Activated T-helper 17 cell treated with anti-CD3 and anti-CD28 coated beads, Interleukin-2, amount 50 U/mL, for 72 hours (primary cell): ENCODE results near the gene C1orf174. TPM values are rescaled to one million over a fixed set of nuclear protein-coding genes. Genes with fewer than 3 reads are reported as not detected.

Experiments
- ATAC-seq: fragments of 150-1000 bp; cut with Tn5 transposase; replicated peaks from 2 replicates; pipeline ENCODE4 v1.10.0; 2021; ENCODE audit warnings: mild to moderate bottlenecking, moderate library complexity
- H3K27ac Mint-ChIP-seq: one replicate; pipeline ENCODE4 v1.8.0; 2022; ENCODE audit warnings: mixed read lengths
- H3K27me3 Mint-ChIP-seq: one replicate; pipeline ENCODE4 v1.8.0; 2022; ENCODE audit warnings: mixed read lengths
- H3K36me3 Mint-ChIP-seq: one replicate; pipeline ENCODE4 v1.8.0; 2022; ENCODE audit warnings: low read depth, mild to moderate bottlenecking, mixed read lengths
- H3K4me1 Mint-ChIP-seq: one replicate; pipeline ENCODE4 v1.8.0; 2022; ENCODE audit warnings: mixed read lengths
- H3K4me3 Mint-ChIP-seq: one replicate; pipeline ENCODE4 v1.8.0; 2022; ENCODE audit warnings: mild to moderate bottlenecking, mixed read lengths
- H3K9me3 Mint-ChIP-seq: one replicate; pipeline ENCODE4 v1.8.0; 2022; ENCODE audit warnings: mixed read lengths
- total RNA-seq, 2 donors: library from RNA; stranded (reverse); gene quantifications; one replicate each; pipeline ENCODE4 v1.2.3, GENCODE V29; 2022

C1orf174 gene
- total RNA-seq, 2 donors from 2014 or later = 25.1 to 33.2 TPM

GRCh38 chr1:3884966-3885365 is 15.1 kb downstream of the C1orf174 start:
- Mint-ChIP-seq H3K9me3 (no peaks in the 10 kb centered on the region), H3K27ac (peak overlapping the region; percentile 35), H3K36me3 (peaks cover 69% of the 10 kb centered on the region), H3K4me3 (no peak overlapping the region), H3K4me1 (peaks cover 8% of the 10 kb centered on the region), H3K27me3 (no peaks in the 10 kb centered on the region)
- ATAC-seq = peak; percentile 23

GRCh38 chr1:3883194-3883925 is 16.7 kb downstream of the C1orf174 start:
- H3K36me3 Mint-ChIP-seq = peaks cover 69% of the 10 kb centered on the region
- no peaks in the 10 kb centered on the region for H3K27me3 Mint-ChIP-seq
- peak overlapping the region; percentile 24 for H3K27ac Mint-ChIP-seq
- peaks cover 4% of the 10 kb centered on the region for H3K9me3 Mint-ChIP-seq
- H3K4me3 Mint-ChIP-seq = peak overlapping the region; percentile 10
- peaks cover 5% of the 10 kb centered on the region for H3K4me1 Mint-ChIP-seq
- ATAC-seq = peak; percentile 65

- no peak overlapping the region for H3K4me3 Mint-ChIP-seq
- H3K27me3 Mint-ChIP-seq = no peaks in the 10 kb centered on the region
- ATAC-seq = no peak
- peaks cover 4% of the 10 kb centered on the region for H3K9me3 Mint-ChIP-seq
- no peak overlapping the region for H3K27ac Mint-ChIP-seq
- H3K36me3 Mint-ChIP-seq = peaks cover 71% of the 10 kb centered on the region
- H3K4me1 Mint-ChIP-seq = peaks cover 5% of the 10 kb centered on the region
Measured at GRCh38 chr1:3881193-3881480, 18.9 kb downstream of the C1orf174 start.

- Mint-ChIP-seq H3K27me3 (no peaks in the 10 kb centered on the region), H3K27ac (no peak overlapping the region), H3K9me3 (peaks cover 4% of the 10 kb centered on the region), H3K36me3 (peaks cover 76% of the 10 kb centered on the region), H3K4me1 (peaks cover 5% of the 10 kb centered on the region), H3K4me3 (no peak overlapping the region)
- ATAC-seq = no peak
Measured at GRCh38 chr1:3880429-3881192, 19.5 kb downstream of the C1orf174 start.

- Mint-ChIP-seq H3K27me3 (no peaks in the 10 kb centered on the region), H3K27ac (no peak overlapping the region), H3K4me3 (no peak overlapping the region), H3K36me3 (peaks cover 76% of the 10 kb centered on the region), H3K9me3 (peaks cover 4% of the 10 kb centered on the region), H3K4me1 (peaks cover 4% of the 10 kb centered on the region)
- no peak for ATAC-seq
Measured at GRCh38 chr1:3879787-3880428, 20.2 kb downstream of the C1orf174 start.

- Mint-ChIP-seq H3K4me1 (no peaks in the 10 kb centered on the region), H3K27ac (no peak overlapping the region), H3K9me3 (peaks cover 4% of the 10 kb centered on the region), H3K27me3 (no peaks in the 10 kb centered on the region), H3K4me3 (no peak overlapping the region), H3K36me3 (peaks cover 71% of the 10 kb centered on the region)
- no peak for ATAC-seq
Measured at GRCh38 chr1:3879099-3879498, 21.0 kb downstream of the C1orf174 start.

GRCh38 chr1:3876716-3877115 is 23.4 kb downstream of the C1orf174 start:
- Mint-ChIP-seq H3K4me1 (no peaks in the 10 kb centered on the region), H3K4me3 (no peak overlapping the region), H3K27ac (no peak overlapping the region), H3K36me3 (peaks cover 76% of the 10 kb centered on the region), H3K9me3 (peaks cover 4% of the 10 kb centered on the region), H3K27me3 (no peaks in the 10 kb centered on the region)
- no peak for ATAC-seq

- Mint-ChIP-seq H3K4me3 (no peak overlapping the region), H3K27me3 (no peaks in the 10 kb centered on the region), H3K27ac (no peak overlapping the region), H3K9me3 (peaks cover 4% of the 10 kb centered on the region), H3K36me3 (peaks cover 85% of the 10 kb centered on the region), H3K4me1 (no peaks in the 10 kb centered on the region)
- ATAC-seq = no peak
Measured at GRCh38 chr1:3874736-3875135, 25.3 kb downstream of the C1orf174 start.

GRCh38 chr1:3872546-3872945 is 27.5 kb downstream of the C1orf174 start:
- H3K4me3 Mint-ChIP-seq = no peak overlapping the region
- H3K36me3 Mint-ChIP-seq = peaks cover 76% of the 10 kb centered on the region
- H3K27me3 Mint-ChIP-seq = no peaks in the 10 kb centered on the region
- H3K4me1 Mint-ChIP-seq = peaks cover 4% of the 10 kb centered on the region
- H3K9me3 Mint-ChIP-seq = no peaks in the 10 kb centered on the region
- H3K27ac Mint-ChIP-seq = no peak overlapping the region
- ATAC-seq = no peak

GRCh38 chr1:3871451-3871805 is 28.6 kb downstream of the C1orf174 start:
- no peak for ATAC-seq
- no peak overlapping the region for H3K4me3 Mint-ChIP-seq
- H3K4me1 Mint-ChIP-seq = peaks cover 4% of the 10 kb centered on the region
- H3K27me3 Mint-ChIP-seq = no peaks in the 10 kb centered on the region
- no peak overlapping the region for H3K27ac Mint-ChIP-seq
- H3K36me3 Mint-ChIP-seq = peaks cover 76% of the 10 kb centered on the region
- no peaks in the 10 kb centered on the region for H3K9me3 Mint-ChIP-seq

GRCh38 chr1:3869751-3870301 is 30.2 kb downstream of the C1orf174 start:
- H3K4me1 Mint-ChIP-seq = peaks cover 4% of the 10 kb centered on the region
- no peaks in the 10 kb centered on the region for H3K27me3 Mint-ChIP-seq
- H3K9me3 Mint-ChIP-seq = no peaks in the 10 kb centered on the region
- H3K27ac Mint-ChIP-seq = no peak overlapping the region
- no peak for ATAC-seq
- H3K4me3 Mint-ChIP-seq = no peak overlapping the region
- peaks cover 62% of the 10 kb centered on the region for H3K36me3 Mint-ChIP-seq

- Mint-ChIP-seq H3K27ac (peak overlapping the region; percentile 52), H3K36me3 (peaks cover 54% of the 10 kb centered on the region), H3K9me3 (no peaks in the 10 kb centered on the region), H3K27me3 (no peaks in the 10 kb centered on the region), H3K4me1 (peaks cover 4% of the 10 kb centered on the region), H3K4me3 (no peak overlapping the region)
- no peak for ATAC-seq
Measured at GRCh38 chr1:3868464-3869006, 31.5 kb downstream of the C1orf174 start.

GRCh38 chr1:3865606-3866160 is 34.4 kb downstream of the C1orf174 start:
- Mint-ChIP-seq H3K9me3 (no peaks in the 10 kb centered on the region), H3K4me1 (peaks cover 4% of the 10 kb centered on the region), H3K36me3 (peaks cover 31% of the 10 kb centered on the region), H3K27me3 (no peaks in the 10 kb centered on the region), H3K4me3 (no peak overlapping the region), H3K27ac (peak overlapping the region; percentile 12)
- ATAC-seq = no peak

- H3K36me3 Mint-ChIP-seq = peaks cover 25% of the 10 kb centered on the region
- ATAC-seq = no peak
- peak overlapping the region; percentile 12 for H3K27ac Mint-ChIP-seq
Measured at GRCh38 chr1:3864884-3865283, 35.2 kb downstream of the C1orf174 start.

More at GRCh38 chr1:3864884-3865283, 35.2 kb downstream of the C1orf174 start:
- Mint-ChIP-seq H3K4me1 (peaks cover 4% of the 10 kb centered on the region), H3K9me3 (no peaks in the 10 kb centered on the region), H3K4me3 (no peak overlapping the region), H3K27me3 (no peaks in the 10 kb centered on the region)
